ENCODE measurements around the gene OTUB1.

The OTUB1 gene

GRCh38 chr11:64006398-64006797 lies 20.2 kb downstream of the OTUB1 start:
- no peak overlapping the region for H3K4me3 Mint-ChIP-seq
- peaks cover 15% of the 10 kb centered on the region for H3K9me3 Mint-ChIP-seq
- no peak overlapping the region for H3K27ac Mint-ChIP-seq
- H3K36me3 Mint-ChIP-seq (ENCODE audit: low read depth): peaks cover under 1% of the 10 kb centered on the region
- H3K4me1 Mint-ChIP-seq (ENCODE audit: low read depth): peaks cover 6% of the 10 kb centered on the region
- DNase-seq (ENCODE audit: low spot score): no peak
- peaks cover 25% of the 10 kb centered on the region for H3K27me3 Mint-ChIP-seq (ENCODE audit: low read depth)

GRCh38 chr11:64007160-64007628 lies 21.0 kb downstream of the OTUB1 start:
- DNase-seq (ENCODE audit: low spot score): no peak
- Mint-ChIP-seq H3K4me1 (ENCODE audit: low read depth) (peaks cover 6% of the 10 kb centered on the region), H3K4me3 (peak overlapping the region; percentile 24), H3K27ac (no peak overlapping the region), H3K36me3 (ENCODE audit: low read depth) (no peaks in the 10 kb centered on the region), H3K9me3 (peaks cover 15% of the 10 kb centered on the region), H3K27me3 (ENCODE audit: low read depth) (peaks cover 25% of the 10 kb centered on the region)

GRCh38 chr11:64007629-64008282 lies 21.5 kb downstream of the OTUB1 start:
- no peak for DNase-seq (ENCODE audit: low spot score)
- no peak overlapping the region for H3K4me3 Mint-ChIP-seq

GRCh38 chr11:64008283-64008913 lies 22.2 kb downstream of the OTUB1 start:
- Mint-ChIP-seq H3K4me3 (no peak overlapping the region), H3K9me3 (peaks cover 15% of the 10 kb centered on the region), H3K4me1 (ENCODE audit: low read depth) (peaks cover 6% of the 10 kb centered on the region), H3K27me3 (ENCODE audit: low read depth) (peaks cover 25% of the 10 kb centered on the region), H3K27ac (no peak overlapping the region), H3K36me3 (ENCODE audit: low read depth) (no peaks in the 10 kb centered on the region)
- DNase-seq (ENCODE audit: low spot score): no peak

More at GRCh38 chr11:64007629-64008282, 21.5 kb downstream of the OTUB1 start:
- Mint-ChIP-seq H3K27me3 (ENCODE audit: low read depth) (peaks cover 25% of the 10 kb centered on the region), H3K27ac (no peak overlapping the region), H3K9me3 (peaks cover 15% of the 10 kb centered on the region), H3K36me3 (ENCODE audit: low read depth) (no peaks in the 10 kb centered on the region), H3K4me1 (ENCODE audit: low read depth) (peaks cover 6% of the 10 kb centered on the region)

GRCh38 chr11:64008914-64009633 lies 22.8 kb downstream of the OTUB1 start:
- H3K27me3 Mint-ChIP-seq (ENCODE audit: low read depth): peaks cover 25% of the 10 kb centered on the region
- H3K27ac Mint-ChIP-seq: no peak overlapping the region
- H3K9me3 Mint-ChIP-seq: peaks cover 15% of the 10 kb centered on the region
- H3K36me3 Mint-ChIP-seq (ENCODE audit: low read depth): no peaks in the 10 kb centered on the region
- DNase-seq (ENCODE audit: low spot score): no peak
- H3K4me3 Mint-ChIP-seq: no peak overlapping the region
- H3K4me1 Mint-ChIP-seq (ENCODE audit: low read depth): peaks cover 6% of the 10 kb centered on the region

- H3K9me3 Mint-ChIP-seq: peaks cover 15% of the 10 kb centered on the region
- DNase-seq (ENCODE audit: low spot score): no peak
- peaks cover 6% of the 10 kb centered on the region for H3K4me1 Mint-ChIP-seq (ENCODE audit: low read depth)
- no peak overlapping the region for H3K27ac Mint-ChIP-seq
- no peaks in the 10 kb centered on the region for H3K36me3 Mint-ChIP-seq (ENCODE audit: low read depth)
- H3K4me3 Mint-ChIP-seq: no peak overlapping the region
- H3K27me3 Mint-ChIP-seq (ENCODE audit: low read depth): peaks cover 25% of the 10 kb centered on the region
Observed at GRCh38 chr11:64009710-64010109, 23.5 kb downstream of the OTUB1 start.

- Mint-ChIP-seq H3K4me3 (no peak overlapping the region), H3K27me3 (ENCODE audit: low read depth) (peaks cover 23% of the 10 kb centered on the region), H3K9me3 (peaks cover 15% of the 10 kb centered on the region), H3K4me1 (ENCODE audit: low read depth) (peaks cover 6% of the 10 kb centered on the region), H3K27ac (no peak overlapping the region), H3K36me3 (ENCODE audit: low read depth) (no peaks in the 10 kb centered on the region)
- DNase-seq (ENCODE audit: low spot score): no peak
Observed at GRCh38 chr11:64010783-64011182, 24.5 kb downstream of the OTUB1 start.

GRCh38 chr11:64011371-64011770 lies 25.1 kb downstream of the OTUB1 start:
- H3K36me3 Mint-ChIP-seq (ENCODE audit: low read depth): no peaks in the 10 kb centered on the region
- no peak overlapping the region for H3K27ac Mint-ChIP-seq
- DNase-seq (ENCODE audit: low spot score): no peak
- peaks cover 15% of the 10 kb centered on the region for H3K9me3 Mint-ChIP-seq
- peaks cover 23% of the 10 kb centered on the region for H3K27me3 Mint-ChIP-seq (ENCODE audit: low read depth)
- H3K4me1 Mint-ChIP-seq (ENCODE audit: low read depth): peaks cover 6% of the 10 kb centered on the region
- no peak overlapping the region for H3K4me3 Mint-ChIP-seq

GRCh38 chr11:64013141-64013896 lies 27.1 kb downstream of the OTUB1 start:
- no peak for DNase-seq (ENCODE audit: low spot score)
- H3K4me3 Mint-ChIP-seq: no peak overlapping the region
- no peaks in the 10 kb centered on the region for H3K4me1 Mint-ChIP-seq (ENCODE audit: low read depth)
- H3K36me3 Mint-ChIP-seq (ENCODE audit: low read depth): no peaks in the 10 kb centered on the region
- no peak overlapping the region for H3K27ac Mint-ChIP-seq
- H3K27me3 Mint-ChIP-seq (ENCODE audit: low read depth): peaks cover 4% of the 10 kb centered on the region
- peaks cover 15% of the 10 kb centered on the region for H3K9me3 Mint-ChIP-seq

- H3K4me1 Mint-ChIP-seq (ENCODE audit: low read depth): no peaks in the 10 kb centered on the region
- no peak overlapping the region for H3K4me3 Mint-ChIP-seq
- no peak overlapping the region for H3K27ac Mint-ChIP-seq
- H3K36me3 Mint-ChIP-seq (ENCODE audit: low read depth): no peaks in the 10 kb centered on the region
- H3K9me3 Mint-ChIP-seq: peaks cover 15% of the 10 kb centered on the region
- no peak for DNase-seq (ENCODE audit: low spot score)
- H3K27me3 Mint-ChIP-seq (ENCODE audit: low read depth): peaks cover 2% of the 10 kb centered on the region
Observed at GRCh38 chr11:64014356-64014755, 28.1 kb downstream of the OTUB1 start.

- no peak overlapping the region for H3K4me3 Mint-ChIP-seq
- no peaks in the 10 kb centered on the region for H3K36me3 Mint-ChIP-seq (ENCODE audit: low read depth)
- no peak overlapping the region for H3K27ac Mint-ChIP-seq
- peaks cover 9% of the 10 kb centered on the region for H3K9me3 Mint-ChIP-seq
- no peak for DNase-seq (ENCODE audit: low spot score)
- H3K27me3 Mint-ChIP-seq (ENCODE audit: low read depth): no peaks in the 10 kb centered on the region
- no peaks in the 10 kb centered on the region for H3K4me1 Mint-ChIP-seq (ENCODE audit: low read depth)
Observed at GRCh38 chr11:64015510-64015909, 29.3 kb downstream of the OTUB1 start.

GRCh38 chr11:64015935-64016845 lies 30.0 kb downstream of the OTUB1 start:
- Mint-ChIP-seq H3K4me1 (ENCODE audit: low read depth) (no peaks in the 10 kb centered on the region), H3K36me3 (ENCODE audit: low read depth) (no peaks in the 10 kb centered on the region), H3K9me3 (peaks cover 2% of the 10 kb centered on the region), H3K4me3 (no peak overlapping the region), H3K27me3 (ENCODE audit: low read depth) (no peaks in the 10 kb centered on the region), H3K27ac (no peak overlapping the region)
- no peak for DNase-seq (ENCODE audit: low spot score)

GRCh38 chr11:64017945-64018224 lies 31.6 kb downstream of the OTUB1 start:
- Mint-ChIP-seq H3K27me3 (ENCODE audit: low read depth) (no peaks in the 10 kb centered on the region), H3K4me1 (ENCODE audit: low read depth) (no peaks in the 10 kb centered on the region), H3K27ac (no peak overlapping the region), H3K36me3 (ENCODE audit: low read depth) (no peaks in the 10 kb centered on the region), H3K4me3 (no peak overlapping the region), H3K9me3 (no peaks in the 10 kb centered on the region)
- no peak for DNase-seq (ENCODE audit: low spot score)
